AG04449 (cell line): Measurements from ENCODE around the gene SHC4.

Experiments used
- CTCF ChIA-PET: fragments of 350-600 bp; formaldehyde crosslinking; extraction: SDS; loops from one replicate; lab custom pipeline; 2021; ENCODE audit warnings: antibody characterized with exemption; lab: Yijun Ruan, JAX
- POLR2A ChIA-PET: fragments of 400-600, 350-600 bp; formaldehyde crosslinking; extraction: SDS; loops from one replicate; lab custom pipeline; 2020; ENCODE audit warnings: antibody characterized with exemption, inconsistent platforms; lab: Yijun Ruan, JAX
- DNase-seq: peaks from one replicate; pipeline ENCODE4 v3.0.0-alpha.2; 2010; ENCODE audit warnings: low read depth, low spot score
- H3K4me3 ChIP-seq: 2 replicates; pipeline ENCODE4 v1.5.1; 2011; ENCODE audit warnings: low read depth, mild to moderate bottlenecking, control low read depth, low read length
- CTCF ChIP-seq: IDR thresholded peaks from one replicate; pipeline ENCODE4 v1.5.1; 2011; ENCODE audit warnings: mild to moderate bottlenecking, moderate library complexity, low read length, control low read depth, inconsistent platforms; ENCODE audit not compliant: insufficient read depth; ENCODE audit errors: missing control alignments

SHC4 gene

DNA sequence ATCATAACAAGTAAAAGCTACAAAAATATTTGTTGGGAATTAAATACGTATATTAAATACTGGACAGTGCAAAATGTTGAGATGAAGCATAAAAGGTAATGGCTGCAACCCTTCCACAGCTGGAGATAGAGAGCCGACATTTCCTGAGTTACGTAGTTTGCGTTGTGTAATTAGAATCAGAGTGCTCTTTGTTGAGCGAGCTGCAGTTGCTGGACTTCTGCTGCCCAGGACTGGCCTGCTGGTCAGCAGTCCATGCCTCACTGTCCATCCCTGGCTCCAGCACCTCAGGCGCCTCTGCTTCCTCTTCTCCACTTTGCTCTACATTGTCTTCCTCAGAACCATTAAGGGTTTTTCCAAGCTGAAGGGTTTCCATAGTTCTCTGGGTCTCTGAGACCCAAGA, 28.4 kb upstream of the SHC4 start:
- DNase-seq: no peak
- no peak for TF ChIP-seq CTCF
- POLR2A ChIA-PET: interaction anchor here (0.7 kb wide), 1 partner anchor 450 kb away, joined by 3 read pairs; no protein-coding TSS in a partner anchor
- H3K4me3 ChIP-seq: no peak overlapping the region
- CTCF ChIA-PET: interaction anchor here (0.9 to 5.4 kb wide), 3 partner anchors 16 to 153 kb away, joined by 3 to 44 read pairs (median 12); no protein-coding TSS in a partner anchor

- no peak overlapping the region for H3K4me3 ChIP-seq
- TF ChIP-seq CTCF: no peak
- no peak for DNase-seq
- ChIA-PET POLR2A (interaction anchor here (0.7 kb wide), 1 partner anchor 22 kb away, joined by 3 read pairs; no protein-coding TSS in a partner anchor), CTCF (interaction anchor here (6.0 kb wide), 1 partner anchor 14 kb away, joined by 113 read pairs; no protein-coding TSS in a partner anchor)
Measured at GRCh38 chr15:48989170-48989569, 25.5 kb upstream of the SHC4 start.

DNA sequence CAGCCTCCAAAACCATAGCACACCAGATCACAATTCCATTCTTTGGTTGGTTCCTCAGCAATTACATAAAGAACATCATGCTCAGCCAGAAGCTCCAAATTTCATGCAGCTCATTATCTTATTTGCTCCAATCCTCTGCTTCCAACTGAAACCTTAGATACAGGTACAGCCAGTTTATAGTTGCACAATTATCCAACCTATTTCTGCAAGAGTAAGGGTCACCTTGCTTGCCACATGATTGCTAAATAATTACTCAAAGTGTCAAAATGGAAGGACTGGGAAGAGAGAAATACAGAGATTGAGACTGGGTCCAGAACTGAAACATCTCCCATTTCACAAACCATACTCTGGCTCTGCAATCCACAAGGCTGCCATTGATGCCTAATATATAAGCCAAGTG, 23.4 kb upstream of the SHC4 start:
- ChIA-PET POLR2A (no interaction called here), CTCF (interaction anchor here (0.8 to 6.0 kb wide), 4 partner anchors 12 to 127 kb away, joined by 3 to 113 read pairs (median 12); no protein-coding TSS in a partner anchor)
- no peak for DNase-seq
- H3K4me3 ChIP-seq: no peak overlapping the region
- no peak for TF ChIP-seq CTCF

DNA sequence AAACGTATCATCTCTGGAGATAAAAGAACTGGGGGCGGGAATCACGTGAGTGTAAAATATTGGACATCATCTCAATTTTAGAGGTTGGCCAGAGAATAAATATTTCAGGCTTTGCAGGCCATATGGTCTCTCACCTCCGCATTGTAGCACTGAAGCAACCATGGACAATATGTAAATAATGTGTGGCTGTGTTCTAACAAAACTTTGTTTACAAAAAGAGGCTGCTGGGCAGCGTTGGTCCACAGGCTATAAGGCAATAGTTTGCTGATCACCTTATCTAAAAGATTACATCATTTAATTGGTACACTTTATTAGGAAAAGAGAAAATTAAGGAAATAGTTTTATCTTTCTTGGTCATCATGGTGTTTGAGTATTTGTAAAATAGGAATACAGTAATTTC, 22.5 kb upstream of the SHC4 start:
- POLR2A ChIA-PET: no interaction called here
- H3K4me3 ChIP-seq: no peak overlapping the region
- no peak for DNase-seq
- CTCF ChIA-PET: interaction anchor here (0.8 to 6.0 kb wide), 6 partner anchors 12 to 160 kb away, joined by 3 to 113 read pairs (median 4); no protein-coding TSS in a partner anchor
- no peak for TF ChIP-seq CTCF

DNA sequence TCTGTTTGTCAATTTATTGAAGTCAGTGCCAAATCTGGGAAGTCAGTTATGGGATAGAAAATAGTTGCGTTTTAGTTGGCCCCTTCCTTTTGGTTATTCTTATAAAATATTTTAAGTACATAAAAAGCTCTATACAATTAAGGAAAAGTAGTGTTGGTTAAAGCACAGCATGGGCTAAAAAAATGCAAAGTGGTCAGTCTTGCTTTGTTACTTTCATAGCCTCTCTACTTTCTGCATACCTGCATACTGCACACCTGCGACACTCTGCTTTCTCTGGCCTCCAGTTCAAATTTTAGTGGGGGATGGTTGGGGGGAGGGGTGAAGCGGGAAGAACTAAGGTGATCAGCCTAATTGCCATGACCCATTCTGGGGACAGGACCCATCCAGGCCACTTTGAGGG, 21.8 kb upstream of the SHC4 start:
- CTCF ChIA-PET: interaction anchor here (0.8 to 6.0 kb wide), 6 partner anchors 11 to 161 kb away, joined by 3 to 113 read pairs (median 6); partner anchors contain the start of gene SHC4
- POLR2A ChIA-PET: interaction anchor here (1.5 kb wide), 1 partner anchor 10 kb away, joined by 4 read pairs; no protein-coding TSS in a partner anchor
- H3K4me3 ChIP-seq: no peak overlapping the region
- DNase-seq: no peak
- no peak for TF ChIP-seq CTCF

- ChIA-PET POLR2A (interaction anchor here (1.5 kb wide), 1 partner anchor 9 kb away, joined by 4 read pairs; no protein-coding TSS in a partner anchor), CTCF (interaction anchor here (0.7 to 6.0 kb wide), 8 partner anchors 10 to 160 kb away, joined by 3 to 113 read pairs (median 5); partner anchors contain the start of gene SHC4)
- H3K4me3 ChIP-seq: no peak overlapping the region
- no peak for DNase-seq
- TF ChIP-seq CTCF: no peak
Measured at GRCh38 chr15:48984811-48985352, 21.2 kb upstream of the SHC4 start.
